Fibroblast of skin of left biceps (primary cell): Measurements from ENCODE around the gene HLA-DQA1.
"Not testable (repeated sequence)": the region's sequence is repeated elsewhere in the genome, so short reads cannot be mapped to it uniquely, and the experiment has no call there.

Experiments used
- DNase-seq, 2 experiments: peaks; one replicate each; pipeline ENCODE4 v3.0.0-alpha.2; 2013; ENCODE audit warnings: low read depth in 2 of 2

Gene HLA-DQA1

GRCh38 chr6:32637219-32637880, at the start of gene HLA-DQA1:
HLA-DQA1 (plus strand) TSS chr6:32637406; CDS start chr6:32637459, 53 bp downstream.
- no peak for DNase-seq

GRCh38 chr6:32588156-32588555, 49.0 kb upstream of the HLA-DQA1 start:
- no peak for DNase-seq

GRCh38 chr6:32589596-32590449, 47.4 kb upstream of the HLA-DQA1 start, which contains the start of gene HLA-DRB1:
HLA-DRB1 (minus strand) TSS chr6:32589848; CDS start chr6:32589742, 106 bp downstream.
- DNase-seq: no peak

GRCh38 chr6:32590713-32591112, 46.5 kb upstream of the HLA-DQA1 start:
- DNase-seq: not testable (repeated sequence)

- DNase-seq: no peak
These were observed 40.2 kb upstream of the HLA-DQA1 start for GRCh38 chr6:32597024-32597423.

- no peak for DNase-seq
These were observed 34.8 kb upstream of the HLA-DQA1 start for GRCh38 chr6:32602383-32602782.

- no peak for DNase-seq
These were observed 34.0 kb upstream of the HLA-DQA1 start for GRCh38 chr6:32603222-32603621.

- DNase-seq: no peak
These were observed 33.3 kb upstream of the HLA-DQA1 start for GRCh38 chr6:32603888-32604287.

GRCh38 chr6:32604434-32604877, 32.8 kb upstream of the HLA-DQA1 start:
- no peak for DNase-seq

- no peak for DNase-seq
These were observed 29.8 kb upstream of the HLA-DQA1 start for GRCh38 chr6:32607263-32607987.

- DNase-seq: no peak
These were observed 29.3 kb upstream of the HLA-DQA1 start for GRCh38 chr6:32607988-32608298.

- no peak for DNase-seq
These were observed 28.8 kb upstream of the HLA-DQA1 start for GRCh38 chr6:32608362-32608761.

GRCh38 chr6:32609391-32609730, 27.8 kb upstream of the HLA-DQA1 start:
- DNase-seq: no peak

GRCh38 chr6:32609731-32610640, 27.2 kb upstream of the HLA-DQA1 start:
- DNase-seq: peak; percentile 70 to 71

- DNase-seq: no peak
These were observed 26.4 kb upstream of the HLA-DQA1 start for GRCh38 chr6:32610682-32611296.

- DNase-seq: no peak
These were observed 23.7 kb upstream of the HLA-DQA1 start for GRCh38 chr6:32613475-32613874.

- no peak for DNase-seq
These were observed 22.7 kb upstream of the HLA-DQA1 start for GRCh38 chr6:32614366-32615081.

GRCh38 chr6:32615885-32616532, 21.2 kb upstream of the HLA-DQA1 start:
- no peak for DNase-seq

GRCh38 chr6:32617751-32618150, 19.5 kb upstream of the HLA-DQA1 start:
- no peak for DNase-seq

- DNase-seq: no peak
These were observed 15.8 kb upstream of the HLA-DQA1 start for GRCh38 chr6:32621372-32621771.
